HG03558 (cell line): ENCODE data around the gene HIPK3.
"Not testable (repeated sequence)": the region's sequence is repeated elsewhere in the genome, so short reads cannot be mapped to it uniquely, and the experiment has no call there.

Experiments used
- ATAC-seq: cut with Tn5 transposase; IDR thresholded peaks from one replicate; pipeline ENCODE4 v1.9.1; 2021; ENCODE audit warnings: moderate number of reproducible peaks; ENCODE audit not compliant: unreplicated experiment; ENCODE audit errors: extremely low read depth

Gene HIPK3

GRCh38 chr11:33339247-33339646 is 82.1 kb downstream of the HIPK3 start:
- no peak for ATAC-seq

GRCh38 chr11:33344611-33345010 is 87.4 kb downstream of the HIPK3 start:
- ATAC-seq = no peak

GRCh38 chr11:33347490-33348125 is 90.4 kb downstream of the HIPK3 start:
- no peak for ATAC-seq

GRCh38 chr11:33350287-33350686 is 93.1 kb downstream of the HIPK3 start:
- ATAC-seq = no peak

- ATAC-seq = no peak
Observed at GRCh38 chr11:33358150-33358831, 101.1 kb downstream of the HIPK3 start.

GRCh38 chr11:33360642-33361041 is 103.5 kb downstream of the HIPK3 start:
- no peak for ATAC-seq

- no peak for ATAC-seq
Observed at GRCh38 chr11:33362051-33362910, 105.1 kb downstream of the HIPK3 start.

- no peak for ATAC-seq
Observed at GRCh38 chr11:33366918-33367317, 109.7 kb downstream of the HIPK3 start.

- not testable (repeated sequence) for ATAC-seq
Observed at GRCh38 chr11:33368475-33368874, 111.3 kb downstream of the HIPK3 start.

GRCh38 chr11:33368931-33369330 is 111.8 kb downstream of the HIPK3 start:
- ATAC-seq = no peak

GRCh38 chr11:33373636-33374035 is 116.5 kb downstream of the HIPK3 start:
- ATAC-seq = no peak

- no peak for ATAC-seq
Observed at GRCh38 chr11:33375236-33375635, 118.1 kb downstream of the HIPK3 start.

- no peak for ATAC-seq
Observed at GRCh38 chr11:33375688-33376311, 118.6 kb downstream of the HIPK3 start, which contains the start of gene KIAA1549L. TSS of gene KIAA1549L (plus strand) at chr11:33376108.

- no peak for ATAC-seq
Observed at GRCh38 chr11:33376331-33377310, 119.4 kb downstream of the HIPK3 start.

GRCh38 chr11:33377412-33378370 is 120.5 kb downstream of the HIPK3 start:
- ATAC-seq = no peak

GRCh38 chr11:33379947-33380346 is 122.8 kb downstream of the HIPK3 start:
- ATAC-seq = peak; percentile 31

GRCh38 chr11:33383075-33383919 is 126.1 kb downstream of the HIPK3 start:
- ATAC-seq = no peak

GRCh38 chr11:33383920-33384209 is 126.7 kb downstream of the HIPK3 start:
- no peak for ATAC-seq
